OCI-LY1 (cell line): ENCODE results near the gene MTMR8.

Experiments used
- H2AFZ ChIP-seq: fragments of 200-600 bp; sonication (generic), shearing (Covaris generic); 2 replicates; pipeline ENCODE4 v1.6.0; 2014; ENCODE audit warnings: antibody characterized with exemption, mild to moderate bottlenecking, low read length
- H3F3A ChIP-seq: fragments of 200-600 bp; sonication (generic), shearing (Covaris generic); 2 replicates; pipeline ENCODE4 v1.6.0; 2014; ENCODE audit warnings: mild to moderate bottlenecking, antibody characterized with exemption, low read length, moderate library complexity; ENCODE audit not compliant: insufficient read depth
- H3K27ac ChIP-seq: fragments of 200-600 bp; sonication (generic); 2 replicates; pipeline ENCODE4 v1.5.1; 2014; ENCODE audit warnings: low read length, mixed run types, mild to moderate bottlenecking, low read depth; ENCODE audit not compliant: poor library complexity, severe bottlenecking
- H3K27me3 ChIP-seq: fragments of 200-600 bp; sonication (generic); 2 replicates; pipeline ENCODE4 v1.6.0; 2014; ENCODE audit warnings: antibody characterized with exemption, mild to moderate bottlenecking, low read length, moderate library complexity; ENCODE audit not compliant: insufficient read depth
- H3K36me3 ChIP-seq: fragments of 200-600 bp; sonication (generic); 2 replicates; pipeline ENCODE4 v1.6.1; 2014; ENCODE audit warnings: mild to moderate bottlenecking, antibody characterized with exemption, low read length, moderate library complexity, mixed read lengths; ENCODE audit not compliant: insufficient read depth
- H3K4me1 ChIP-seq: fragments of 200-600 bp; sonication (generic); 2 replicates; pipeline ENCODE4 v1.5.1; 2014; ENCODE audit warnings: mild to moderate bottlenecking, low read length, moderate library complexity; ENCODE audit not compliant: insufficient read depth, severe bottlenecking
- H3K4me2 ChIP-seq: fragments of 200-600 bp; sonication (generic), shearing (Covaris generic); 2 replicates; pipeline ENCODE4 v1.6.1; 2014; ENCODE audit warnings: low read length
- H3K4me3 ChIP-seq: fragments of 200-600 bp; sonication (generic); 2 replicates; pipeline ENCODE4 v1.5.1; 2014; ENCODE audit warnings: low read length, low read depth, mild to moderate bottlenecking, mixed read lengths; ENCODE audit not compliant: poor library complexity, severe bottlenecking
- H3K79me2 ChIP-seq: fragments of 200-600 bp; shearing (Covaris generic); 2 replicates; pipeline ENCODE4 v1.6.1; 2016; ENCODE audit warnings: mixed run types, low read length, mixed read lengths; ENCODE audit not compliant: insufficient read depth
- H3K9ac ChIP-seq: fragments of 200-600 bp; sonication (generic), shearing (Covaris generic); 2 replicates; pipeline ENCODE4 v1.6.1; 2014; ENCODE audit warnings: mild to moderate bottlenecking, low read length, mixed read lengths
- H3K9me2 ChIP-seq: fragments of 200-600 bp; sonication (generic), shearing (Covaris generic); 2 replicates; pipeline ENCODE4 v1.6.1; 2014; ENCODE audit warnings: low read depth, mild to moderate bottlenecking, low read length, mixed read lengths
- H3K9me3 ChIP-seq: fragments of 200-600 bp; shearing (Covaris generic); 2 replicates; pipeline ENCODE4 v1.6.1; 2014; ENCODE audit warnings: low read length, mixed read lengths
- H4K20me1 ChIP-seq: fragments of 200-600 bp; sonication (generic), shearing (Covaris generic); 2 replicates; pipeline ENCODE4 v1.6.0; 2016; ENCODE audit warnings: mild to moderate bottlenecking, low read length; ENCODE audit not compliant: insufficient read depth
- EZH2 ChIP-seq: fragments of 200-600 bp; sonication (generic), shearing (Covaris generic); IDR thresholded peaks from 2 replicates; pipeline ENCODE4 v1.8.0; 2017; ENCODE audit warnings: borderline replicate concordance, mixed run types, mild to moderate bottlenecking, antibody characterized with exemption, low read length, moderate library complexity, mixed read lengths
- TF ChIP-seq, protein P1 (sequence below): fragments of 200-600 bp; sonication (generic), shearing (Covaris generic); IDR thresholded peaks from 2 replicates; pipeline ENCODE4 v1.5.1; 2017; ENCODE audit warnings: mild to moderate bottlenecking, antibody characterized with exemption, low read length, moderate library complexity, mixed read lengths

The MTMR8 gene

GRCh38 chrX:64377753-64378152, 17.5 kb downstream of the MTMR8 start:
- no peaks in the 10 kb centered on the region for H4K20me1 ChIP-seq
- no peak overlapping the region for H2AFZ ChIP-seq
- TF ChIP-seq EZH2: no peak
- TF ChIP-seq, protein P1, sequence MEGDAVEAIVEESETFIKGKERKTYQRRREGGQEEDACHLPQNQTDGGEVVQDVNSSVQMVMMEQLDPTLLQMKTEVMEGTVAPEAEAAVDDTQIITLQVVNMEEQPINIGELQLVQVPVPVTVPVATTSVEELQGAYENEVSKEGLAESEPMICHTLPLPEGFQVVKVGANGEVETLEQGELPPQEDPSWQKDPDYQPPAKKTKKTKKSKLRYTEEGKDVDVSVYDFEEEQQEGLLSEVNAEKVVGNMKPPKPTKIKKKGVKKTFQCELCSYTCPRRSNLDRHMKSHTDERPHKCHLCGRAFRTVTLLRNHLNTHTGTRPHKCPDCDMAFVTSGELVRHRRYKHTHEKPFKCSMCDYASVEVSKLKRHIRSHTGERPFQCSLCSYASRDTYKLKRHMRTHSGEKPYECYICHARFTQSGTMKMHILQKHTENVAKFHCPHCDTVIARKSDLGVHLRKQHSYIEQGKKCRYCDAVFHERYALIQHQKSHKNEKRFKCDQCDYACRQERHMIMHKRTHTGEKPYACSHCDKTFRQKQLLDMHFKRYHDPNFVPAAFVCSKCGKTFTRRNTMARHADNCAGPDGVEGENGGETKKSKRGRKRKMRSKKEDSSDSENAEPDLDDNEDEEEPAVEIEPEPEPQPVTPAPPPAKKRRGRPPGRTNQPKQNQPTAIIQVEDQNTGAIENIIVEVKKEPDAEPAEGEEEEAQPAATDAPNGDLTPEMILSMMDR: no peak
- H3K9ac ChIP-seq: no peak overlapping the region
- H3K4me3 ChIP-seq: no peak overlapping the region
- no peaks in the 10 kb centered on the region for H3K27me3 ChIP-seq
- H3F3A ChIP-seq: no peaks in the 10 kb centered on the region
- no peak overlapping the region for H3K4me2 ChIP-seq
- no peaks in the 10 kb centered on the region for H3K9me3 ChIP-seq
- H3K4me1 ChIP-seq: no peaks in the 10 kb centered on the region
- no peaks in the 10 kb centered on the region for H3K9me2 ChIP-seq
- no peaks in the 10 kb centered on the region for H3K36me3 ChIP-seq
- no peak overlapping the region for H3K27ac ChIP-seq
- H3K79me2 ChIP-seq: no peaks in the 10 kb centered on the region

DNA sequence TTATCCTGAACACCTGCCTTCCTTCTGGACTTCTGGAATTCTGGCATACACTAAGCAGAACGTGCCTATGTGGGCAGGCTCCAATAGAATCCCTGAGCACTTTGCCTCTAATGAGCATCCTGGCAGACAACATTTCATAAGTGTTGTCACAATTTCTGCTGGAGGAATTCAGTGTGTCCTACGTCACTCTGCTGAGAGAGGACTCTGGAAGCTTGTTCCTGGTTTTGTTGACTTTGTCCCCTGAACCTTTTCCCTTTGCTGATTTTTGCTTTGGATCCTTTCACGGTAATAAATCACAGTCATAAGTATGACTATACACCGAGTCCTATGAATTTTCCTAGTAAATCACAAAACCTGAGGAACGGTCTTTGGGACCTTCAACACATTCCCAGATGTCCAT, 43.2 kb downstream of the MTMR8 start:
- H3K27me3 ChIP-seq: no peaks in the 10 kb centered on the region
- no peak for TF ChIP-seq EZH2
- TF ChIP-seq, protein P1: no peak
- no peak overlapping the region for H2AFZ ChIP-seq
- H3F3A ChIP-seq: no peaks in the 10 kb centered on the region
- no peak overlapping the region for H3K9ac ChIP-seq
- H3K9me3 ChIP-seq: no peaks in the 10 kb centered on the region
- H3K4me2 ChIP-seq: no peak overlapping the region
- H3K79me2 ChIP-seq: no peaks in the 10 kb centered on the region
- no peaks in the 10 kb centered on the region for H3K4me1 ChIP-seq
- no peaks in the 10 kb centered on the region for H3K9me2 ChIP-seq
- no peaks in the 10 kb centered on the region for H4K20me1 ChIP-seq
- no peak overlapping the region for H3K4me3 ChIP-seq
- H3K36me3 ChIP-seq: peaks cover 5% of the 10 kb centered on the region; the same call in 1 of the 2 replicates
- no peak overlapping the region for H3K27ac ChIP-seq

DNA sequence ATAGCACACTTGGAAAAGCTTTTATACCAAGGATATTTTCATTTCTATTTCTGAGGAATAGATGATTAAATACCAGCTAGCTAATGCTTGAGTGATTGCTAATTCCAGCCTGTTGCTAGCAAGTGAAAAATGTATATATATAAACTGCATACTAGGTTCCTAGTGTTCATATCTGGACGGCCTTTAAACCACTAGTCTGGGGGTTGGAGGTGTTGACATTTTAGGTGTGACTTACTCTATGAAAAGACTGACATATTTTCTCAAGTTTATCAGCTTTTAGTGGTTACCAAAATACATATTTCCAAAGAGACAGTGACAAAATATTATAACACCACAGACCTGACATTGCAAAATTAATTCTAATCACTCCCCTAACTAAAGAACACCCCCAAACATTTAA, 44.7 kb downstream of the MTMR8 start:
- Histone ChIP-seq H3K9me3 (no peaks in the 10 kb centered on the region), H3K36me3 (peaks cover 4% of the 10 kb centered on the region; the same call in 1 of the 2 replicates), H3K9ac (no peak overlapping the region), H3K9me2 (no peaks in the 10 kb centered on the region), H3K79me2 (no peaks in the 10 kb centered on the region), H2AFZ (no peak overlapping the region), H3K27ac (no peak overlapping the region), H3K4me3 (no peak overlapping the region), H3K27me3 (no peaks in the 10 kb centered on the region), H4K20me1 (no peaks in the 10 kb centered on the region), H3K4me1 (no peaks in the 10 kb centered on the region), H3K4me2 (no peak overlapping the region), H3F3A (no peaks in the 10 kb centered on the region)
- TF ChIP-seq, protein P1: no peak
- TF ChIP-seq EZH2: no peak
